Fibroblast of peridontal ligament (primary cell): ENCODE results near the gene ACOT8.
"Not testable (repeated sequence)": the region's sequence is repeated elsewhere in the genome, so short reads cannot be mapped to it uniquely, and the experiment has no call there.

ENCODE experiments used
- DNase-seq: peaks from one replicate; pipeline ENCODE4 v3.0.0-alpha.2; 2010; ENCODE audit errors: extremely low read depth

ACOT8 gene

DNA sequence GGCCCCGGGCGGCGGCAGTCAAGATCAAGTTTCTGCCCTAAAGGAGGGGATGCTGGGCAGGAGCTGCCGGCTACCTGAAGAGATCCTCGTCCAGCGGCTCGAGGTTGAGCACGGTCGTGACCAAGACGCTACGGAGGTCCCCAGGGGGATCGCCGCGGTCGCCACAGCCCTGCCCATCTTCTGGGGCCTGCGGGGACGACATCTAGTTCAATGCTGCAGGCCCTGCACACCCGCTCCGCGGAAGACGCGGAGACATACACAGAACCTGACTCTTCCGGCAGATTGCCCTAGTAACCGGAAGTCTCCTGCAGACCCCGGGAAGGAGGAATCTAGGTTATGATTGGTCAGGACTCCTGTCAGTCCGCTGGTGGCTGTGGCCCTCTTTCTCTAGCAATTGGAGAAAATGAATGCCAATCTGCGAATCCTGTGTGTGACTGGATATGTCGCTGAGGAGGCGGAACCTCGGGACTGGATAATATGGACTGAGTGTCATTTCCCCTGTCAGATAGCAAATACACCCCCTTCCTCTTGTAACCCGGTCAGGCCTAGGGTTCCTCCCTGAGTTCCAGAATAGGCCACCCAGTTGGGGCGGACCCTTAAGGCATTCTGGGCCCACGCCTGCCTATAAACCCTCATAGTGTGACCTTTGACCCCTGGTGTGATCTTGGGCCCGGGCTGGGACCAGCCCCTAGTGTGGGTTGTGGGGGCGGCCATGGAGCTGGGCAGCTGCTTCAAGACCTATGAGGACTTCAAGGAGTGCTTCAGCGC lies at the start of gene ACOT8, which contains the start of gene ZSWIM3:
Gene ACOT8 (minus strand): TSS at position 279 of the 768 bp plus-strand sequence. CDS start 77 bp downstream, at position 202.
Gene ZSWIM3 (plus strand): TSS at position 501 of the 768 bp plus-strand sequence. CDS start 212 bp downstream, at position 713.
- DNase-seq: peak; percentile 100

DNA sequence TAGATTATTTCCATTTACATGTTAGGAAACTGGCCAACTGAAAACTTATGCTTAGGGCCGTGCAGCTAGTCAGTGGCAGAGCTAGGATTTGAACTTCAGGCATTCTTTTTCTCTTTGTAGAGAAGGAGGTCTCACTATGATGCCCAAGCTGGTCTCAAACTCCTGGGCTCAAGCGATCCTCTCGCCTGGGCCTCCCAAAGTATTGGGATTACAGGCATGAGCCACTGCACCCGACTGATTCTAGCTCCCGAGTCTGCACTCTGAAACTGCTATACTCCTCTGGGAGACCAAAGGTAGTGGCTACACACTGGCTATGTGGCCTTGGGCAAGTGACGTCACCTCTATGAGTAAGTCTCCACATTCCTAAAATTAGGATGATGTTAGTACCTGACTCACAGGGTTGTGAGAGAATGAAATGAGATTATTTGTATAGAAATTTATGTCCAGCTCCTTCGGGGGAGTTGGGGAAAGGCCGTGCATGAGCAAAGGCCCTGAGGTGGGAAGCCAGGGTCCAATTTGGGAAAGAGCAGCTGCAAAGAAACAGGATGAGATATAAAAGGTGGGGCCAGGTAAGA lies 48.4 kb upstream of the ACOT8 start:
- peak; percentile 71 for DNase-seq

DNA sequence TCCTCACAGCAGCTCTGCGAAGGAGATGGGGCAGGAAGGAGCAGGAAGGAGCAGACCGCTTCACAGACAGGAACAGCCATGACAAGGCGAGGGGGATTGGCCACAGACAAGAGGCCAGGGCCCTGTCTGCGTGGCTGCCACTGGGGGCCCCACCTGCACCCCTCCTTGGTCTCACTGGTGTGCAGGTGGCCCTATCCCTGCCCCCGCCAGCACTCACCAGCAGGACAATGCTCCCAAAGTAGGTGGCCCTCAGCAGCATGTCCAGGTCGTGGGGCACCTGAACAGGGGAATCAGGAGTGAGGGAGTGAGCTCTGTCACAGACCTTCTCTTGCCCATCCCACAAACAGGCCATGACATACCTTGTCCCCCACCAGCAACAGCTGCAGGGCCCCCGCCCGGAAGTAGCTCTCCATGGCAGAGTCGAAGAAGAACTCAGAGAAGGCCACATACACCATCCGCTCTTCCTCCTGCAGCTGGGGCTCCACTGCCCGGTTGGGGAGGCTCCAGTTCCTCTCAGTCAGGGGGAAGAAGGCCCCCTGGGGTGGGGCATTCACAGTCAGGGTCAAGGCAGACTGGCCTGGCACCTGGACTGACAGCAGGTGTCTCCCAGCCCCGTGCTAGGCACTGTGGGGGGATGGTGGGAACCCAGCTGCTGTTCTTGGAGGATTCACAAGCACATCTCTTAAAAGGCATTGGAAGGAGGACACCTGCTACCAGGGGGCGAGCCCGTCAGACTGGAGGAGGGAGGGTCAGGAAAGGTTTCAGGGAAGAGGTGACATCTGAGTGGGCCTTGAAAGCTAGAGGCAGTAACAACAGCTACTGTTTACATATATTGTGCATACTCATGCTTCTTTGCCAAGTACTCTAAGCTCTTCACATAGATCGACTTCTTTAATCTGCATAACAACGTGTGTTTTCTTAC lies 47.7 kb upstream of the ACOT8 start:
- DNase-seq: no peak

DNA sequence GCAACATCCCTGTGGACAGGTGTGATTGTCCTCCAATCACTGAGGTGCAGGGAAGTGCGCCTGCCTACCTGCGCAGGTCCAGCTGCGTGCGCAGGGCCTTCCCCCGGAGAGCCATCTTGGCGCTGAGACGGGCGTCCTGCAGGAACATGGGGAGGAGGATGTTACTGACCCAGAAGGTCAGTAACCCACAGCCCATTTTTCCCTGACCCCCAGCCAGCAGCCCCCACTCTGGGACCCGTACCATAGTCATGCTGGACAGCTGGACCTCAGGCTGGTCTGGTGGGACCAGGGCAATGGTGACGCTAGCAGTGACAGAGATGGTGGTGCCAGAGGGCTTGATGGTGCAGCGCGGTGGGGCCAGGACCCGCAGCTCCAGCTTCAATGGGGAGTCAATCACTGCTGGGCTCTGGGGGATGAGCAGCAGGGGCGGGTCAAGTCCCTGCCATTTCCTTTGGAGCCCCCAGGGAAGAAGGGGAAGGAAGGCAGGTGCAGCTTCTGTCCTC lies 45.1 kb upstream of the ACOT8 start:
- no peak for DNase-seq

DNA sequence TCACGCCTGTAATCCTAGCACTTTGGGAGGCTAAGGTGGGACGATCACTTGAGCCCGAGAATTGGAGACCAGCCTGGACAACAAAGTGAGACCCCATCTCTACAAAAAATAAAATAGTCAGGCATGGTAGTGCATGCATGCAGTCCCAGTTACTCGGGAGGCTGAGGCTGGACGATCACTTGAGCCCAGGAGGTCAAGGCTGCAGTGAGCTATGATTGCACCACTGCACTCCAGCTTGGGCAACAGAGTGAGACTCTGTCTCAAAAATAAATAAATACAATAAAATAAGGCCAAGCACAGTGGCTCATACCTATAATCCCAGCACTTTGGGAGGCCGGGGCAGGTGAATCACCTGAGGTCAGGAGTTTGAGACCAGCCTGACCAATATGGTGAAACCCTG lies 44.1 kb upstream of the ACOT8 start:
- not testable (repeated sequence) for DNase-seq

DNA sequence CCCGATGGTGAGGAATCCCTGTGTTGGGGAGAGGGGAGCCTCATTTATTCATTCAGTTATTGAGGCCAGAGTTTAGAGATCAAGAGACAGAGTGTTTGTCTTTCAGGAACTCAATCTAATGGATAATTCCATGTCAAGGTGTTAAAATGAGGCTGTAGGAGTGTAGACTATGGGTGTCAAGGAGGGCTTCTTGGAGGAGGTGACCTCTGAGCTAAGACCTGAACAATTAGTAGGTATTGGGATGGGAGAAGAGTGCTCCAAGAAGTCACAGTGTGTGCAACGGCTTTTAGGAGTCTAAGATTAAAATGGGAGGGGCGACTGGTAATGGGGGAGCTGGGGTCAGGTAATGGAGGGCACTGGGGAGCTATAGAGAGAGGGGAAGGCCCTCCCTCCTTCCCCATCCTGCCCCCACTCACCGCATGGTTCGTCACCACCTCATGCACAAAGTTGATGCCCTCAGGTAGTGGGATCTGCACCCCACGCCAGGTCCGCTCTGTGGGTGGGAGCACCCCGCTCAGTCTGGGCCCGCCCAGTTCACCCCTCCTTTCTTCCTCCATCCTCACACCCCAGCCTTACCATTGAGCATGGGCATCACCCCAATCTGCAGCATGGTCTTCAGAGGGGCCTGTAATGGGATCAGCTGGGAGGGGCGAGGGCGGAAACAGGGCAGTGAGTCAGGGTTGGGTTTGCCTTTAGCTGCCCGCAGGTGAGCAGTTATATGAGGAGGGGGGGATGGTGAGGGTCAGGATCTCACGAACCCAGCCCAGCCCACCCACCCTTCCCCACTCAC lies 42.0 kb upstream of the ACOT8 start:
- no peak for DNase-seq

DNA sequence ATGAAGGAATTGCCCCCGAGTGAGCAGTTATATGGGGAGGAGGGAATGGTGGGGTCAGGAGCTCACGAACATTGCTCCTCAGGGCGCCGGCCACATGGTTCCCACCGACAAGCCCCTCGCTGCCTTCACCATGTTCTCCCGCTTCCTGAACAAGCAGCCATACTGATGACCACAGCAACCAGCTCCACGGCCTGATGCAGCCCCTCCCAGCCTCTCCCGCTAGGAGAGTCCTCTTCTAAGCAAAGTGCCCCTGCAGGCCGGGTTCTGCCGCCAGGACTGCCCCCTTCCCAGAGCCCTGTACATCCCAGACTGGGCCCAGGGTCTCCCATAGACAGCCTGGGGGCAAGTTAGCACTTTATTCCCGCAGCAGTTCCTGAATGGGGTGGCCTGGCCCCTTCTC lies 41.1 kb upstream of the ACOT8 start:
- DNase-seq: no peak

DNA sequence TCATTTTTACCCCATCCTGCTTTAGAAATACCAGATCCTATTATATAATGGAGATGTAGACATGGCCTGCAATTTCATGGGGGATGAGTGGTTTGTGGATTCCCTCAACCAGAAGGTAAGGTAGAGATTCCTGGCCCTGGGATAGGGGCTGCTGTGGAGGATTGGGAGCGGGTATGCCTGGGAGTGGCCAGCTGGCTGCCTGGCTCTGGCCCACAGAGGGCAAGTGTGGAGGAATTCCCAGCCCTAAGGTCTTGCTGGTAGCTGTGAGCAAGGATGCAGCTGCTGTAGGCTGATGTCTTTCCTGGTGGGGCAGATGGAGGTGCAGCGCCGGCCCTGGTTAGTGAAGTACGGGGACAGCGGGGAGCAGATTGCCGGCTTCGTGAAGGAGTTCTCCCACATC lies 40.5 kb upstream of the ACOT8 start:
- no peak for DNase-seq

DNA sequence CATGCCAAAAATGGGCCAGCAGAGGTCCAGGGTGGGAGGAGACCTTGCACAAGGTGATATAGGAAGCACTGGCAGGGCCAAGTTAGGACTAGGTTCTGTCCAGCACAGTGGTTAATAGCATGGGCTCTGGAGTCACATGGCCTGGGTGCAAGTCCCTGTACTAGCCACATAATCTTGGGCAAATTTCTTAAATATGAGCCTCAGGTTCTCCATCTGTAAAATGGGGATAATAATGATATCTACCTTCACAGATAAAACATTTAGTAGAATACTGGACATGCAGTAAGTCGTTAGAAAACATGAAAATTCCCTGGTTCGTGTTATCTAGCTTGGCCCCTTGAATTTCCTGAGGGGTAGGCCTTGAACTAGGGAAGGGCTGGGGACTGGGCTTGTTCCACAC lies 40.1 kb upstream of the ACOT8 start:
- DNase-seq: no peak

DNA sequence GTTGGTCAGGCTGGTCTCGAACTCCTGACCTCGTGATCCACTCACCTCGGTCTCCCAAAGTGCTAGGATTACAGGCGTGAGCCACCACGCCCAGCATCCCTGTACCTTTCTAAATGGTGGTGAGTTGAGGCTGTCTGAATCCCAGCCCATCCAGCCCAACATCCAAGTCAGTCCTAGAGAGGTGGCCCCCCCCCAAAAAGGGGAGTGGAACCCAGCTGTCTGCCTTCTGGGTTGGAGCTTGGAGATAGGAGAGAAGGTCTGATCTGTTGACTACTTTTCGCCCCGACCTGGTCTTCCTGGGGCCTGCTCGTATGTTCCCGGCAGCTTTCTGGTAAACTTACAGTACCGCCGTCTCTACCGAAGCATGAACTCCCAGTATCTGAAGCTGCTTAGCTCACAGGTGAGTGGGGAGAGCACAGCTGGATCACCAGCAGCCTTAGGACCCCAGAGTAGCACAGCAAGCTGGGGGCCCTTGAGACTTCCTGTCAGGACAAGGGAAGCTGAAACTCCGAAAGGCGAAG lies 39.5 kb upstream of the ACOT8 start:
- no peak for DNase-seq

DNA sequence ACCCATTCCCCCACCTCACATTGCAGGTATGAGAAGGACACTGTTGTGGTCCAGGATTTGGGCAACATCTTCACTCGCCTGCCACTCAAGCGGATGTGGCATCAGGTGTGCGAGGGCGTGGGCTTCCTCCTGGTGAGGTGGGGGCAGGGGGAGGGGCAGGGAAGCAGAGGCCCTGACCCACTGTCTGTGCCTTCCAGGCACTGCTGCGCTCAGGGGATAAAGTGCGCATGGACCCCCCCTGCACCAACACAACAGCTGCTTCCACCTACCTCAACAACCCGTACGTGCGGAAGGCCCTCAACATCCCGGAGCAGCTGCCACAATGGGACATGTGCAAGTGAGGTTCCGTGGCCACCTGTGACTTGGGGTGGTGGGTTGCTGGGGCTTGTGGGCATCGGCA lies 37.6 kb upstream of the ACOT8 start:
- DNase-seq: no peak

DNA sequence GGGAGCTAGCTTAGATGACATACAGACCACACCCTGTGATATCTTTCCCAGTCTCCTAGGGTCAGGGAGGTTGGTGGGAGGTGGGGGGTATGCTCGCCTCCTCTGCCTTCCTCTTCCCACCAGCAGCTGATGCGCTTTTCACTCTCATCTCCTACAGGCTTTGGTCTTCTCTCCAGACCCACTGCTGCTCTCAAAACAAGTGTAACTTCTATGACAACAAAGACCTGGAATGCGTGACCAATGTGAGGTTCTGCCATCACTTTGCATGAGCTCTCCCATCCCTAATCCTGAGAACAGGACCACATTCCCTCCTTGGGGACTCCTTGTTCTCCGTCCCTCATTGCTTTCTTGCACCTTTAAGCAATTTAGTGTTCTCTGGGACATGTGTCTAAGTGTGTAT lies 36.6 kb upstream of the ACOT8 start:
- DNase-seq: no peak

DNA sequence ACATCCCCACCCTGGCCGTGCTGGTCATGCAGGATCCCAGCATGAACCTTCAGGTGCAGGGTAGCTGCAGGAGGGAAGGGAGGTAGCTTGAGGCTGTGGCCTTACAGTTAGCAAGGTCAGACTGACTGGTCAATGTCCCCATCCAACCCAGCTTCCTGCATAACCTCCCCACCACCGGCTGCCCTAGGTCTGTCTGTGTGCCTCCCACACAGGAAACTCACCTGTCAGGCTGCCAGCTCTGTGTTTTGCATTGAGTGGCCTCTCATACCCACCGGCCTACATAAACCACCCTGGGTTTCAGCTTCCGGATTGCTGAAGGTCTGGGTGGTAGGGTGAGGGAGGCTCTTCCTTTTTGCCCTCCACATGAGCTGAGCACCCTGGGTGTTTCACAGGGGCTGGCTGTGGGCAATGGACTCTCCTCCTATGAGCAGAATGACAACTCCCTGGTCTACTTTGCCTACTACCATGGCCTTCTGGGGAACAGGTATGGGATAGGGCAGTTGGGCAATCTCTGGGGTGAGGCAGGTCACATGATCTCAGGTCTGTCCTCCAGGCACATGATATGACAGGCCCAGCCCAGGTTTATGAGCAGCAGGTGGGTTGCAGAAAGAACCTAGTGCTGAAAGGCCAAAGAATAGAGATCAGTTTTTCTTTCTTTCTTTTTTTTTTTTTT lies 35.8 kb upstream of the ACOT8 start:
- no peak for DNase-seq

DNA sequence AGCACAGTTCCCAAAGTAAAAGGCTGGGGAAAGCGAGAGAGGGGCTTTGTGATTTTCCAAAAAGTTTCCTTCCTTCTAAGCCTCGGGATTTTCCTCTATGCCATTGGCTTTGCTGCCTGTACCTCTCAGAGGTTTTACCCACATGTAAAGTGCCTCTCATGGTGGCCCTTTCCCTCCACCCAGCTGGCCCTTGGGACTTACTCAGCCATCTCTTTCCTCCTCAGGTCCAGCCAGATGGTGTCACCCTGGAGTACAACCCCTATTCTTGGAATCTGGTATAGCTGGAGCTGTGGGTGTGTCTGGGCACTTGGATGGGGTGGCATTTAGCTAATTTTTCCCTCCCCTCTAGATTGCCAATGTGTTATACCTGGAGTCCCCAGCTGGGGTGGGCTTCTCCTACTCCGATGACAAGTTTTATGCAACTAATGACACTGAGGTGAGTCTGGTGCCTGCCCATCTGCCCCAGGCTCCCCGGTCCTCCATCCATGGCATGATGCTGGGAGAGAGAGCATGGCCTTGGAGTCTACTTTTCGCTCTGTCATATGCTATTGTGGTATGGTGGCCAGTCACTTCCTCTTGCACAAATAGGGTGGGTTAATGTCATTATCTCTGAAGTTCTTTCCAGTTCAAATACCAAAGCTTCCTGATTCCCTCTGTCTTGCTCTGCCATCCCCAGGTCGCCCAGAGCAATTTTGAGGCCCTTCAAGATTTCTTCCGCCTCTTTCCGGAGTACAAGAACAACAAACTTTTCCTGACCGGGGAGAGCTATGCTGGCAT lies 35.0 kb upstream of the ACOT8 start:
- peak; percentile 39 for DNase-seq

DNA sequence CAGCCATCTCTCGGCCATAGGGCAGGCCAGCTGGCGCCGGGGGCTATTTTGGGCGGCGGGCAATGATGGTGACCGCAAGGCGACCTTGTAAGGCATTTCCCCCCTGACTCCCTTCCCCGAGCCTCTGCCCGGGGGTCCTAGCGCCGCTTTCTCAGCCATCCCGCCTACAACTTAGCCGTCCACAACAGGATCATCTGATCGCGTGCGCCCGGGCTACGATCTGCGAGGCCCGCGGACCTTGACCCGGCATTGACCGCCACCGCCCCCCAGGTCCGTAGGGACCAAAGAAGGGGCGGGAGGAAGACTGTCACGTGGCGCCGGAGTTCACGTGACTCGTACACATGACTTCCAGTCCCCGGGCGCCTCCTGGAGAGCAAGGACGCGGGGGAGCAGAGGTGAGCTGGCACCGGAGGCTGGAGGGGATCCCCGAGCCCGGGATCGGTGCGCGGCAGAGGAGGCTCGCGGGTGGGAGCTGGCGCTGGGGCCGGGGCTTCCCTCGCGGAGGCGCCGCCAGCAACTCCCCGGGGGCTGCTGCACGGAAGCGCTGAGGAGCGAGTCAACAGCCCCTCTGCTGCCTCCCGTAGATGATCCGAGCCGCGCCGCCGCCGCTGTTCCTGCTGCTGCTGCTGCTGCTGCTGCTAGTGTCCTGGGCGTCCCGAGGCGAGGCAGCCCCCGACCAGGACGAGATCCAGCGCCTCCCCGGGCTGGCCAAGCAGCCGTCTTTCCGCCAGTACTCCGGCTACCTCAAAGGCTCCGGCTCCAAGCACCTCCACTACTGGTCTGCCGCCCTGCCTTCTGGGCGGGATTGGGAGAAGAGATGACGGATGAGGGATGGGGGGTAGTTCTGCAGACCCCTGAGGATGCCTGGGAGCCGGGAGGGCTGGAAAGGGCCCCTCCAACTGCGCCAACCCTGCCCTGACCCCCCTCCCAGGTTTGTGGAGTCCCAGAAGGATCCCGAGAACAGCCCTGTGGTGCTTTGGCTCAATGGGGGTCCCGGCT lies 34.1 kb upstream of the ACOT8 start, which contains the start of the genes CTSA and NEURL2:
Gene CTSA (plus strand): TSS at position 351 of the 999 bp plus-strand sequence. CDS start 234 bp downstream, at position 585.
Gene NEURL2 (minus strand): TSS at position 224 of the 999 bp plus-strand sequence. CDS start 217 bp downstream, at position 7.
- peak; percentile 90 for DNase-seq

DNA sequence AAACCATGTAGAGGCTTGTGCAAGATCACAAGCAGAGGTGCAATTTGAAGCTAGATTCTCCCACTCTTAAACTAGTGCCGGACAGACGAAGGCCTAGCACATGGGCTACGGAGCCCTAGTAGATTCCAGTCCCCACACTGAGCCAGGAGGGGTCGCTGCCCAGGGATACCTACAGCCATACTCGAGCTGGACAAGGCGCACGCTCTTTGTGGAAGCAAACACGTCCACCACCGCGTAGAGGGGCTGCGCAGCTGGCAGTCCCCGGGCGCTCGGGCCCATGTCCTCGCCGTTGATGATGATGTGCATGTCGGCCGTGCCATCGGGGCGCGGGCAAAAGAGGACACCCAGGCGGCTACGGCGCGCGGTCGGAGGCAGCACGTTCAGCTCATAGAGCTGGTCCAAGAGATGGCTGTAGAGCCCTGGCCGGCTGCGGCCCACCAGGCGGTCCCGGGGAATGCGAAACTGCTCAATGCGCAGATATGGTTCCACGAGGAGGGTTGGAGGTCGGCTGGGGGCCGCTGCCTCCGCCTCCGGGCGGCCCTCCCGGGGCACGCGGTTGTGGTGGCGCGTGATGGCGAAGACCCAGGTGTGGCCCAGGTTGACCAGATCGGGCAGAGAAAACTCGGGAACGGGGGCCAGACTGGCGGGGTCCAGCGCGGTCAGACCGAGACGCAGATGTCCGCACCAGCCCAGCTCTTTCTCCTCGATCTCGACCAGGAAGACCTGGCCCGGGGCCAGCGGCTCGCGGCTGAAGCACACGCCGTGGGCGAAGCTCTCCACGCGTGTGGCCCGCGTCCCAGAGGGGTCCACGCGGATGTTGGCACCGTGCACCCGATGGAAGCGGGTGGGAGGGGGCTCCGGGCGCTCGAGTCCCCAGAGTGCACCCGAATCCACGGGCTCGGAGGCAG lies 33.1 kb upstream of the ACOT8 start:
- peak; percentile 71 for DNase-seq

DNA sequence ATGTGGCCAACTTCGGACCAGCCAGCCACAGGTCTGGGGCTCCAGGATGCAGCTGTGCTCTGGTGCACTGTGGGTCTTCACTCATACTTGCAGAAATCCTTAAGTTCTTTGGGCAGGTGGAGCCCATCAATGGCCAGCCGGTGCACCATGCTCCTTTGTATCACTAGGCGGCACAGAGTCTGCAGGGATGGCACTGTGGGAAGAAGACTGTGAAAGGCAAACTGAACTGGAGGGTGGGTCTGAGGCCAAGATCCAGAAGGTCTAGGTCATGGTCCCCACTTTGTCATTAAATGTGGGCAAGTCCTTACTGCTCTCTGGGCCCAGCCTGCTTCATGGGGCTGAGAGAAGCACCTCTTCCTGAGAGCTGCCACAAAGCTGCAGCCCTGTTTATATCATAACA lies 31.5 kb upstream of the ACOT8 start:
- no peak for DNase-seq
